Activated naive CD8-positive, alpha-beta T cell treated with anti-CD3 and anti-CD28 coated beads, Interleukin-2, amount 50 U/mL, for 24 hours (primary cell): Measurements from ENCODE around the gene CCDC63.
A peak's percentile ranks its signal among the peaks of the same experiment; 100 is the strongest.
"Not testable (repeated sequence)": the region's sequence is repeated elsewhere in the genome, so short reads cannot be mapped to it uniquely, and the experiment has no call there.

Experiments used
- ATAC-seq: fragments of 150-1000 bp; cut with Tn5 transposase; one replicate; pipeline ENCODE4 v1.10.0; 2021
- DNase-seq: peaks from one replicate; pipeline ENCODE4 v3.0.0; 2021
- H3K27ac Mint-ChIP-seq: one replicate; pipeline ENCODE4 v1.8.0; 2021; ENCODE audit warnings: mild to moderate bottlenecking, mixed read lengths
- H3K27me3 Mint-ChIP-seq: one replicate; pipeline ENCODE4 v1.8.0; 2021; ENCODE audit warnings: mixed read lengths
- H3K36me3 Mint-ChIP-seq: one replicate; pipeline ENCODE4 v1.8.0; 2021; ENCODE audit warnings: low read depth, mixed read lengths
- H3K4me1 Mint-ChIP-seq: one replicate; pipeline ENCODE4 v1.8.0; 2021; ENCODE audit warnings: mixed read lengths
- H3K4me3 Mint-ChIP-seq: one replicate; pipeline ENCODE4 v1.8.0; 2021; ENCODE audit warnings: mild to moderate bottlenecking, moderate library complexity, mixed read lengths
- H3K9me3 Mint-ChIP-seq: one replicate; pipeline ENCODE4 v1.8.0; 2021; ENCODE audit warnings: mixed read lengths

Gene CCDC63

DNA sequence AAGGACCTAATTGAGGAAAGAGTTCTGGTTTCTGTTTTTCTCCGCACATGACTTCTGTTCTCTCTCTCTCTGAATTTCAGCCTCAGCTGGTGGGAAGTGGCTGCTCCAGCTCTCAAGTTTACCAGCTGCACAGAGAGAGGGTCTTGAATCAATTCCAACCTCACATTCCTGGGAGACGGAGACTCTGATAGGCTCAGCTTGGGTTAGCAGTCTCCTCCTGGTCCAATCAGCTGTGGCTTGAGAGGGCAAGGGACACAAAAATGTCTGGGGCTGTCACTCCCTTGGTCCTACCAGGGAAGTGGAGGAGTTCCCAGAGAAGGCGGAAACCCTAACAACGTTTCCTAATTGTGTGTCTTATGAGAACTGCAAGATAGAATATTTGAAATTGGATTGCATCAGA lies 7.0 kb downstream of the CCDC63 start:
- no peak overlapping the region for H3K27ac Mint-ChIP-seq
- no peak overlapping the region for H3K4me3 Mint-ChIP-seq
- no peaks in the 10 kb centered on the region for H3K9me3 Mint-ChIP-seq
- peaks cover 7% of the 10 kb centered on the region for H3K27me3 Mint-ChIP-seq
- H3K36me3 Mint-ChIP-seq = no peaks in the 10 kb centered on the region
- DNase-seq (no peak), ATAC-seq (no peak)
- H3K4me1 Mint-ChIP-seq = peaks cover 11% of the 10 kb centered on the region

- peaks cover 3% of the 10 kb centered on the region for H3K4me1 Mint-ChIP-seq
- H3K27ac Mint-ChIP-seq = no peak overlapping the region
- H3K27me3 Mint-ChIP-seq = peaks cover 2% of the 10 kb centered on the region
- no peaks in the 10 kb centered on the region for H3K36me3 Mint-ChIP-seq
- H3K9me3 Mint-ChIP-seq = no peaks in the 10 kb centered on the region
- DNase-seq = no peak
- H3K4me3 Mint-ChIP-seq = no peak overlapping the region
- no peak for ATAC-seq
These were observed 9.8 kb downstream of the CCDC63 start for GRCh38 chr12:110856542-110856941.

GRCh38 chr12:110857528-110857927 lies 10.7 kb downstream of the CCDC63 start:
- H3K27ac Mint-ChIP-seq = peak overlapping the region; percentile 54
- peaks cover 2% of the 10 kb centered on the region for H3K27me3 Mint-ChIP-seq
- H3K9me3 Mint-ChIP-seq = no peaks in the 10 kb centered on the region
- DNase-seq (no peak), ATAC-seq (no peak)
- H3K36me3 Mint-ChIP-seq = no peaks in the 10 kb centered on the region
- H3K4me3 Mint-ChIP-seq = no peak overlapping the region
- peaks cover 3% of the 10 kb centered on the region for H3K4me1 Mint-ChIP-seq

GRCh38 chr12:110857954-110858353 lies 11.2 kb downstream of the CCDC63 start:
- H3K27ac Mint-ChIP-seq, H3K4me1 Mint-ChIP-seq, ATAC-seq, DNase-seq, H3K27me3 Mint-ChIP-seq, H3K4me3 Mint-ChIP-seq, H3K9me3 Mint-ChIP-seq, H3K36me3 Mint-ChIP-seq: not testable (repeated sequence)

- Mint-ChIP-seq H3K4me1 (peaks cover 3% of the 10 kb centered on the region), H3K27me3 (no peaks in the 10 kb centered on the region), H3K4me3 (no peak overlapping the region), H3K27ac (no peak overlapping the region), H3K36me3 (no peaks in the 10 kb centered on the region), H3K9me3 (no peaks in the 10 kb centered on the region)
- DNase-seq (no peak), ATAC-seq (peak; percentile 24)
These were observed 12.1 kb downstream of the CCDC63 start for GRCh38 chr12:110858848-110859247.

GRCh38 chr12:110860833-110861296 lies 14.1 kb downstream of the CCDC63 start:
- no peak for DNase-seq
- Mint-ChIP-seq H3K27ac (peak overlapping the region; percentile 3), H3K27me3 (no peaks in the 10 kb centered on the region), H3K4me1 (peaks cover 3% of the 10 kb centered on the region), H3K36me3 (no peaks in the 10 kb centered on the region), H3K4me3 (no peak overlapping the region), H3K9me3 (no peaks in the 10 kb centered on the region)
- no peak for ATAC-seq

- Mint-ChIP-seq H3K36me3 (no peaks in the 10 kb centered on the region), H3K4me1 (peaks cover 3% of the 10 kb centered on the region), H3K27ac (no peak overlapping the region)
These were observed 14.9 kb downstream of the CCDC63 start for GRCh38 chr12:110861729-110862128.

DNA sequence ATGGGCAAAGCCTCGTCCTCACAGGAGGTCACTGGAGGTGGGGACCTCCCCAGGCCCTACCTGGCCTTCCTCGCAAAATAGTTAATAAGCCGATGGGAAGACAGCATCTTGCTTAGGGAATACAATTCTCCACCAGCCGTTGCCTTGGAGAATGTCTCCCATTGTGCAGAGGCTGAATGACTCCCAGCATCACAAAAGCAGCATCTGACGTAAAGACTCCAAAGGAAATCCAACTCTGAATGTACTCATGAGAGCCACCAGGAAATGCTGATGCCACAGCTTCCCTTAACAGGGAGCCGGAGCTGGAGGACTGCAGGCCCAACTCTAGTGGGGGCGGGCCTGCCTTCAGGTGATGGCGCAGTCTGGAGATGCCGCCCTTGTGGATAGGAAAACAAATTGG lies 15.5 kb downstream of the CCDC63 start:
- DNase-seq (no peak), ATAC-seq (no peak)
- H3K27me3 Mint-ChIP-seq = no peaks in the 10 kb centered on the region
- H3K36me3 Mint-ChIP-seq = no peaks in the 10 kb centered on the region
- no peak overlapping the region for H3K4me3 Mint-ChIP-seq
- peaks cover 3% of the 10 kb centered on the region for H3K4me1 Mint-ChIP-seq
- no peak overlapping the region for H3K27ac Mint-ChIP-seq
- H3K9me3 Mint-ChIP-seq = no peaks in the 10 kb centered on the region

More at GRCh38 chr12:110861729-110862128, 14.9 kb downstream of the CCDC63 start:
- H3K9me3 Mint-ChIP-seq = no peaks in the 10 kb centered on the region
- ATAC-seq (no peak), DNase-seq (no peak)
- H3K27me3 Mint-ChIP-seq = no peaks in the 10 kb centered on the region
- no peak overlapping the region for H3K4me3 Mint-ChIP-seq

- ATAC-seq (no peak), DNase-seq (no peak)
- no peak overlapping the region for H3K4me3 Mint-ChIP-seq
- no peak overlapping the region for H3K27ac Mint-ChIP-seq
- H3K9me3 Mint-ChIP-seq = no peaks in the 10 kb centered on the region
- H3K4me1 Mint-ChIP-seq = peaks cover 3% of the 10 kb centered on the region
- no peaks in the 10 kb centered on the region for H3K27me3 Mint-ChIP-seq
- no peaks in the 10 kb centered on the region for H3K36me3 Mint-ChIP-seq
These were observed 16.4 kb downstream of the CCDC63 start for GRCh38 chr12:110863161-110863560.

DNA sequence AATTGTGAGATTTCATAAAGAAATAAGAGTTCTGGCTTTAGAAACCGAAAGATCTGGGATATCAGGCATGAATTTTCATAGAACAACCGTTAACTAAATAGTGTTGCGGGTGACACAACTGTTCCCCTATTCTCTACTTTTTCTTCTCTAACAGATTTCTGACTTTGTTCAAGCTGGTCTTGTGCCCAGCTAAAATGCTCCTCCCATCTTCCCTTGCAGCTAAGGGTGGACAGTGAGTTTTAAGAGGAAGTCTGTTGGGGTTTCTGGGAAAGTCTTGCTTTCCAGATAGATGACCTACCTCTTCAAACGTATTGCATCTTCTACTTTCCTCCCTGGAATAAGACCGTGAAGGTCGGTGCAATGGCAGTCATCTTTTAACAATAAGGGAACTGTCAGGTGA lies 18.7 kb downstream of the CCDC63 start:
- Mint-ChIP-seq H3K27me3 (no peaks in the 10 kb centered on the region), H3K9me3 (no peaks in the 10 kb centered on the region), H3K4me3 (no peak overlapping the region), H3K27ac (no peak overlapping the region), H3K36me3 (no peaks in the 10 kb centered on the region), H3K4me1 (peaks cover 3% of the 10 kb centered on the region)
- DNase-seq (no peak), ATAC-seq (no peak)

- Mint-ChIP-seq H3K27ac (no peak overlapping the region), H3K4me3 (no peak overlapping the region), H3K9me3 (no peaks in the 10 kb centered on the region), H3K4me1 (no peaks in the 10 kb centered on the region), H3K27me3 (no peaks in the 10 kb centered on the region), H3K36me3 (no peaks in the 10 kb centered on the region)
- no peak for ATAC-seq
- DNase-seq = no peak
These were observed 22.2 kb downstream of the CCDC63 start for GRCh38 chr12:110869026-110869425.

GRCh38 chr12:110869803-110870202 lies 23.0 kb downstream of the CCDC63 start:
- no peaks in the 10 kb centered on the region for H3K4me1 Mint-ChIP-seq
- no peak for ATAC-seq
- no peaks in the 10 kb centered on the region for H3K27me3 Mint-ChIP-seq
- no peaks in the 10 kb centered on the region for H3K36me3 Mint-ChIP-seq
- no peak overlapping the region for H3K27ac Mint-ChIP-seq
- H3K9me3 Mint-ChIP-seq = no peaks in the 10 kb centered on the region
- DNase-seq = no peak
- no peak overlapping the region for H3K4me3 Mint-ChIP-seq

DNA sequence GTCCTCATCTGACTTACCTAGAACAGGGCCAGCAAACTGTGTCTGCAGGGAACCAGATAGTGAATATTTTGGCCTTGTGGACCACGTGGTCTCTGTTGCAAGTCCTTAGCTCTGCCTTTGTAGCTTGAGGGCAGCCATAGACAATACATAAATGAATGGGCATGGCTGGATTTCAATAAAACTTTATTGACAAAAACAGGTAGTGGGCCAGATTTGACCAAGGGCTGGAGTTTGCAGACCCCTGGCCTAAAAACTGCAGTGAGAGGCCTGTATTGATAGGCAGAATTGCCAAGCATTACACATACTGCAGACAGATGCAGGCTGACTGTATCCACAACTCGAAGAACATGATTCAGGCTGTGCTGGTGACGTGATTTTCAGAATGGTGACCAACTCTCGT lies 25.3 kb downstream of the CCDC63 start:
- ATAC-seq = no peak

GRCh38 chr12:110874351-110874750 lies 27.6 kb downstream of the CCDC63 start:
- Mint-ChIP-seq H3K27me3 (peaks cover 4% of the 10 kb centered on the region), H3K9me3 (no peaks in the 10 kb centered on the region), H3K27ac (no peak overlapping the region), H3K36me3 (no peaks in the 10 kb centered on the region), H3K4me3 (no peak overlapping the region), H3K4me1 (no peaks in the 10 kb centered on the region)
- no peak for DNase-seq
- no peak for ATAC-seq

More for the DNA sequence above, 25.3 kb downstream of the CCDC63 start:
- Mint-ChIP-seq H3K4me3 (no peak overlapping the region), H3K36me3 (no peaks in the 10 kb centered on the region), H3K27me3 (no peaks in the 10 kb centered on the region), H3K9me3 (no peaks in the 10 kb centered on the region), H3K27ac (no peak overlapping the region), H3K4me1 (no peaks in the 10 kb centered on the region)
- DNase-seq = no peak

DNA sequence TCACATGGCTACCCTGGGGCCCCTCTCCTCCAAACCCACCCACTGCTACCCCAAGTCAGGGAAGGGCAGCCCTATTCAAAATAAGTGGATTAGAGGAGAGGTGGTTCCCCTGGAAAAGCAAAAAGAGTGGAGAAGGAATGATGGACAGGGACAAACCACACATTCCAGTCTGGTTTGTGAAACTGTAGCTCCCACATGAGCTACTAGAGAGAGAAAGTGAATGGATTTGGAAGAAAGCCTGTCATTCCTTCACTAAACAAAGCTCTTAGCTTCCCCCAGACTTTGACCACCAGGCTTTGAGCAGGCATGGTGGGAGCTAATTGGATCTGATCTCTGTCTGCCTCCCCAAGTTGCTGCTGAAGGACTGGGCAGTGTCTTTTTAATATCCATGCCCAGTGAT lies 28.0 kb downstream of the CCDC63 start:
- H3K27ac Mint-ChIP-seq = no peak overlapping the region
- no peak for ATAC-seq

GRCh38 chr12:110880651-110881050 lies 33.9 kb downstream of the CCDC63 start:
- H3K9me3 Mint-ChIP-seq = no peaks in the 10 kb centered on the region

More for the DNA sequence above, 28.0 kb downstream of the CCDC63 start:
- H3K4me1 Mint-ChIP-seq = no peaks in the 10 kb centered on the region
- H3K9me3 Mint-ChIP-seq = no peaks in the 10 kb centered on the region
- no peak overlapping the region for H3K4me3 Mint-ChIP-seq
- peaks cover 4% of the 10 kb centered on the region for H3K27me3 Mint-ChIP-seq
- no peaks in the 10 kb centered on the region for H3K36me3 Mint-ChIP-seq
- no peak for DNase-seq

More at GRCh38 chr12:110880651-110881050, 33.9 kb downstream of the CCDC63 start:
- DNase-seq = no peak
- no peaks in the 10 kb centered on the region for H3K4me1 Mint-ChIP-seq
- no peak overlapping the region for H3K4me3 Mint-ChIP-seq
- no peaks in the 10 kb centered on the region for H3K36me3 Mint-ChIP-seq
- H3K27ac Mint-ChIP-seq = no peak overlapping the region
- no peak for ATAC-seq
- peaks cover 4% of the 10 kb centered on the region for H3K27me3 Mint-ChIP-seq
